GM10266 (cell line): ENCODE data around the gene CEACAM18.

Source experiments
- DNase-seq: peaks from one replicate; pipeline ENCODE4 v3.0.0; 2012; ENCODE audit errors: extremely low spot score
- TF ChIP-seq, protein P1 (sequence below): IDR thresholded peaks from 2 replicates; pipeline ENCODE4 v1.5.1; 2012; ENCODE audit warnings: mild to moderate bottlenecking, low read depth; ENCODE audit not compliant: control insufficient read depth, insufficient read depth; ENCODE audit errors: missing control alignments

Gene CEACAM18

GRCh38 chr19:51539821-51540366 is 61.6 kb downstream of the CEACAM18 start:
- DNase-seq, result no peak
- TF ChIP-seq, protein P1, sequence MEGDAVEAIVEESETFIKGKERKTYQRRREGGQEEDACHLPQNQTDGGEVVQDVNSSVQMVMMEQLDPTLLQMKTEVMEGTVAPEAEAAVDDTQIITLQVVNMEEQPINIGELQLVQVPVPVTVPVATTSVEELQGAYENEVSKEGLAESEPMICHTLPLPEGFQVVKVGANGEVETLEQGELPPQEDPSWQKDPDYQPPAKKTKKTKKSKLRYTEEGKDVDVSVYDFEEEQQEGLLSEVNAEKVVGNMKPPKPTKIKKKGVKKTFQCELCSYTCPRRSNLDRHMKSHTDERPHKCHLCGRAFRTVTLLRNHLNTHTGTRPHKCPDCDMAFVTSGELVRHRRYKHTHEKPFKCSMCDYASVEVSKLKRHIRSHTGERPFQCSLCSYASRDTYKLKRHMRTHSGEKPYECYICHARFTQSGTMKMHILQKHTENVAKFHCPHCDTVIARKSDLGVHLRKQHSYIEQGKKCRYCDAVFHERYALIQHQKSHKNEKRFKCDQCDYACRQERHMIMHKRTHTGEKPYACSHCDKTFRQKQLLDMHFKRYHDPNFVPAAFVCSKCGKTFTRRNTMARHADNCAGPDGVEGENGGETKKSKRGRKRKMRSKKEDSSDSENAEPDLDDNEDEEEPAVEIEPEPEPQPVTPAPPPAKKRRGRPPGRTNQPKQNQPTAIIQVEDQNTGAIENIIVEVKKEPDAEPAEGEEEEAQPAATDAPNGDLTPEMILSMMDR, result no peak
